Measurements from ENCODE around the gene MAP2K2. TPM values are rescaled to one million over a fixed set of nuclear protein-coding genes. Genes with fewer than 3 reads are reported as not detected.
"Not testable (repeated sequence)": the region's sequence is repeated elsewhere in the genome, so short reads cannot be mapped to it uniquely, and the experiment has no call there.

The MAP2K2 gene
- polyA plus RNA-seq, 4 donors = 102 to 139 (median 104) TPM

GRCh38 chr19:4134351-4134750 lies 10.4 kb upstream of the MAP2K2 start:
- no peak for DNase-seq (ENCODE audit: low read depth in 4 of 4, low spot score in 3 of 4)

- DNase-seq (ENCODE audit: low read depth in 4 of 4, low spot score in 3 of 4) = no peak
Observed at GRCh38 chr19:4130744-4131438, 7.0 kb upstream of the MAP2K2 start.

GRCh38 chr19:4129050-4129449 lies 5.1 kb upstream of the MAP2K2 start:
- not testable (repeated sequence) for DNase-seq (ENCODE audit: low read depth in 4 of 4, low spot score in 3 of 4)

DNA sequence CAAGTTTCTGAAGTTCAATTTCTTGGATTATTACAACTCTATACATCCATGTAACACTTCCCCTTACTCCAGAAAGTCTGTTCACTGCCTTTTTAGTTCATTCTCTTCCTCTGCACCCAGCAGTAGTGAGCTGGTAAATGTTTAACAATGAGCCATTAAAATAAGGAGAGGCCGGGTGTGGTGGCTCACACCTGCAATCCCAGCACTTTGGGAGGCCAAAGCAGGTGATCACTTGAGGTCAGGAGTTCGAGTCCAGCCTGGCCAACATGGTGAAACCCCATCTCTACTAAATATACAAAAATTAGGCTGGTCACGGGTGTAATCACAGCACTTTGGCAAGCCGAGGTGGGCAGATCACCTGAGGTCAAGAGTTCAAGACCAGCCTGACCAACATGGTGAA lies 3.4 kb upstream of the MAP2K2 start:
- DNase-seq (ENCODE audit: low read depth in 4 of 4, low spot score in 3 of 4) = not testable (repeated sequence)

- DNase-seq (ENCODE audit: low read depth in 4 of 4, low spot score in 3 of 4) = no peak
Observed at GRCh38 chr19:4124638-4125037, 716 bp upstream of the MAP2K2 start.

GRCh38 chr19:4122480-4122879 lies 1.4 kb downstream of the MAP2K2 start:
- no peak for DNase-seq (ENCODE audit: low read depth in 4 of 4, low spot score in 3 of 4)

GRCh38 chr19:4121815-4122214 lies 2.1 kb downstream of the MAP2K2 start:
- DNase-seq (ENCODE audit: low read depth in 4 of 4, low spot score in 3 of 4) = no peak

DNA sequence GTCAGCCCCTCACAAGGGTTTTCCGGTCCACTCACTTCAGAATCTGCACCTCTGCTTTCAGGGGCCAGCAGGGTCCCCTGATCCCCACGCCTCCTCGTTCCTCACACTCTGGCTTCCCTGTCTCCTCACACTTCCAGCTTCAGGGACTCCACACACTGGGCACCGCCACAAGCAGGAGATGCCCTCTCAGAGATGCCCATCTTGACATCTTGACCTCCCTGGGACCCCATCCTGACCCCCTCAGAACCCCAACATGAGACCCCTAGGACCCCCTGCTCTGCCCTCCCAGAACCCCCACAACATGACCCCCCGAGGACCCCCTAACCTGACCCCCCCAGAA lies 2.7 kb downstream of the MAP2K2 start:
- no peak for DNase-seq (ENCODE audit: low read depth in 4 of 4, low spot score in 3 of 4)

DNA sequence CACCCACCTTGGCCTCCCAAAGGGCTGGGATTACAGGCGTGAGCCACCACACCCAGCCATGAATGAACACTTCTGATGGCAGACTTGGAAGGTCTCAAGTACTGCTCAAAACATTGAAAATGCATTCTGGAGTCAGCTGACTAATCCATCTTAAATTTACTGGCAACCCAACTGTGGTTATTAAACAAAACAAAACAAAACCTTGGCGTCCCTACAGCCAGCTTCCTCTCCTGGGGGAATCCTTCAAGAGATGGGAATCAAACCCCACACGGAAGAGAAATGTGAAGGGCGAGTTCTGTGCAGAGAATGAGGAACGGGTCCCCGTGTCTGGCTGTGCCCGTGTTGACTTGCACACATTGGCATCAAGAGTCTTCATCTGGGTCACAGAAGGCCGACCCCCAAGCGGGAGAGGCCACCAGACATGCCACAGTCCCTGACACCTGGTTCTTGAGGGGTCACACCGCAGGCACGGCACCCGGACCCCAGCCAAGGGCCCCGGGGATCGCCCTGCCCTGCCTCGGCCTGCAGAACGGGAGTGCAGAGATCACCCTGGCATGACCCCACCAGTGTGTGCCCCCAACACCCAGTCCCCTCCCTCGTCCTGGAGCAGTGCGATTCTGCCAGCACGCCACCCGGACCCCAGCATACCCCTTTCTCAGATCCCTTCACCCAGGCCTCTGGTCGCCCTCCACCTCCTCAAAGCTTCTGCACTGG lies 3.2 kb downstream of the MAP2K2 start:
- no peak for DNase-seq (ENCODE audit: low read depth in 4 of 4, low spot score in 3 of 4)

- no peak for DNase-seq (ENCODE audit: low read depth in 4 of 4, low spot score in 3 of 4)
Observed at GRCh38 chr19:4119763-4120162, 4.2 kb downstream of the MAP2K2 start.

DNA sequence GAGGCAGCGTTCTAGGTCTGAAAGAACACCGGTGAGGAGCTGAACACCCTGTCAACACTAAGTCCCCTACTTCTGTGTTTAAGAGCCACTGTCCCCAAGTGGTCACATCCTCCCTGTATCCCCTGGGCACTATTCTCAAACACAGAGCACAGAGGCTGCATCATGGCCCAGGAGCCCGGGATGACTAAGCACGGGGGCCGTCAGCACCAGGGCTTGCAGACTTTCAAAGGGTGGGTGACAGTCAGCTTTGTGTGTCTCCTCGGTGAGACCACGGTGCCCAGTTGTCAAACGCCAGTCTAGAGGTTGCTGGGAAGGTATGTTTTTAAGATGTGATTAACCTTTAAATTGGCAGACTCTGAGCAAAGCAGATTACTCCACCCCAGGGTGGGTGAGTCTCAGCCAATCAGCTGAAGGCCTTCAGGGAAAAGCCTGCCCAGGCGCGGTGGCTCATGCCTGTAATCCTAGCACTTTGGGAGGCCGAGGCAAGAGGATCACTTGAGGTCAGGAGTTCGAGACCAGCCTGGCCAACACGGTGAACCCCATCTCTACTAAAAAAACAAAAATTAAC lies 8.0 kb downstream of the MAP2K2 start:
- DNase-seq (ENCODE audit: low read depth in 4 of 4, low spot score in 3 of 4) = no peak

DNA sequence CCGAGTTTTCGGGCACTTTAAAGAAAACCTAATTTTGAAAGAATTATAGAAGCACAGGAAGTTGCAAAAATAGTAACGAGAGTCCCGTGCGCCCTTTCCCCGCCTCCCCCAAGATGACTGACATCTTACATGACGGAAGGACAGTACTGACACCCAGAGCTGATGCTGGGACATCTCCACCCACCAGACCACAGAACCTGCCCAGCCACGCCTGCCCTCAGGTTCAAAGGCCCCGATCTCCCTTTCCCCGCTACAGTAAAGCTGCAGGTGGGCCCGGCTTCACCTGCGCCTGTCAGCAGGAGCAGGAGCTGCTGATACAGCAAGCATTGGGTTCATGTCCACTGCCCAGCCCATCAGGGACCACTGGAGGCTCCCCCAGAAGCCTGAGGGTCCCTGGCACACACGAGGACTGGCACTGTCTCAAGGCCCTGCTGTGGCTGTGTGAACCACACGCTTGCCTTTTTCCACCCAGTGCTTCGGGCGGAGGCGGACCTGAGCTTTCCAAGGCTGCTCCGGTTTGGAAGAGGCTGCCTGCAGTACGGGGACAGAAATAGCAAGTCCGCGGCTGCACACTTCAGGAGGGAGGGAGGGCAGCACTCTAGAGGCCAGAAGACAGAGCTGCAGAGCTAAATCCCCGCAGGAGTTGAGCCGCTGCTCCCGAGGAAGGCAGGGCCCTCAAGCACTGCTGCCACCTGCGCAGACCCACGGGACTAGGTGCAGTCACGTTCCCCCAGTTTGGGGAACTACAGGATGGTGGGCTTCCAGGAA lies 8.7 kb downstream of the MAP2K2 start:
- no peak for DNase-seq (ENCODE audit: low read depth in 4 of 4, low spot score in 3 of 4)

DNA sequence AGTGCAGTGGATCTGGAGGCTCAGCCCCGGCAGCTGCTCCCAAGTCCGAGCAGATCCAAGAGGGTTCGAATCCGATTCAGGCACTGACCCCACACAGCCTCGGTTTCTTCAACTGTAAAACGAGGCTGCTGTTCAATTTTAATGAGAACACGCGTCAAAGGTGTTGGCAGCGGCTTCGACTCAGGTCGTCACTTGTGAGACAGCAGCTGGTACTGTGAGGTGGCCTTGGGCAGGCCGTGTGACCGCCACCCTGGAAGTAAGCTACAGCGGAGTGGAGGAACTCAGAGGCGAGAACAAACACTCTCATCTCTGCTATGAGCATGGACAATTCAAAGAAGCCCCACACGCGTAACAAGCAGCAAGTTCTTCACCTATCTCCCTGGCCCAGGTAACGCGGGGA lies 9.7 kb downstream of the MAP2K2 start:
- no peak for DNase-seq (ENCODE audit: low read depth in 4 of 4, low spot score in 3 of 4)

GRCh38 chr19:4113398-4114088 lies 10.4 kb downstream of the MAP2K2 start:
- DNase-seq (ENCODE audit: low read depth in 4 of 4, low spot score in 3 of 4) = no peak

DNA sequence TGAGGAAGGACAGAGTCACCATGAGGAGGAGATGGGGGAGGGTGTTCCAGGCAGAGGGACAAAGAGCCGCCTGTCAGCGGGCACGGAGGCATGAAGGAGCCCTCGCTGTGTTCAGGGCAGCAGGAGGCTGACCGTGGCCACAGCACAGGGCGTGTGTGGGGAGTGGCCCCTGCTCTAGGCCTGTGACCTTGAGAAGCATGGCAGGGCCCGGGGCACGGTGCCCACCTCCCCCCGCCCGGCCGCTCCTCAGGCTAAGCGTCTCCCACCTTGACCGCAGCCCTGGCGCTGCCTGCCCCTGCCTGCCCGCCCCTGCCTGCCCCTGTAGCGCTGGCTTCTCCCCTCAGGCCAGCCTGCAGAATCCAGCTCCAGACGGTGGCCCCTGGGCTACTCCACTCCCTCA lies 11.6 kb downstream of the MAP2K2 start:
- DNase-seq (ENCODE audit: low read depth in 4 of 4, low spot score in 3 of 4) = no peak

- DNase-seq (ENCODE audit: low read depth in 4 of 4, low spot score in 3 of 4) = no peak
Observed at GRCh38 chr19:4109626-4109945, 14.3 kb downstream of the MAP2K2 start.

DNA sequence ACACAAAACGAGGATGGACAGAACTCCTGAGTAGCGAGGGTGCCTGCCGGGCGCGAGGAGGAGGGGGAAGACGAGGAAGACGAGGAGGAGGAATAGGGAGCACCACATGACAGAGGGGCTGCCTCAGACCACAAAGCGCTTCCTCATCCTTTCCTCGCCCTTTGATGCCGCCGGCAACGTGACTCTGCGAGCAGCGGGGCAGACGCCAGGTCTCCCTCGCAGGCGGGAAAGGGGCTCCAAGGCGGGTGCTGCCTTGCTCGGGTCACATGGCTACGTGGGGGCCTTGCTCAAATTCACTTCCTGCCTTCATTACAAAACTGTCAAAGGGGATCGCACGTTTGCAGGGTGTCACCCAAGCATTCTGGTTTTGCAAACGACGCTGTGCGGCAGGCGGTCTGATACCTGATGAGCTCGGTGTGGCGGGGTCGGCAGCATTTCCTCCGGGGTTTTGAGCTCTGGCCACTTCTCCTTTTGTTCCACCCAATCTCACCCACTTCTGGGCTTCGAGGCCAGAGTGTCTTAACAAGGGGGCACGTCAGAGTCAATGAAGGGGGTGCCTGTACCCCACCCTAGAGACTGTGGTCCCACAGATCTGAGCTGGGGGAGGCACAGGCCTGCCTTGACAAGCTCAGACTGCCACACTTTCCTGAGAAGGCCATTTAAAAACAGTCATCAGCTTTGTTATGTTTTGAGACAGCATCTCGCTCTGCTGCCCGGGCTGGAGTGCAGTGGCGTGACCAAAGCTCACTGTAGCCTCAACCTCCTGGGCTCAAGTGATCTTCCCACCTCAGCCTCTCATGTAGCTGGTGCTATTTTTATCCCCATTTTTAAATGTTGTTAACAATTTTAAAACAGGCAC lies 14.9 kb downstream of the MAP2K2 start:
- DNase-seq (ENCODE audit: low read depth in 4 of 4, low spot score in 3 of 4) = no peak

- no peak for DNase-seq (ENCODE audit: low read depth in 4 of 4, low spot score in 3 of 4)
Observed at GRCh38 chr19:4103080-4103433, 20.9 kb downstream of the MAP2K2 start.

- DNase-seq (ENCODE audit: low read depth in 4 of 4, low spot score in 3 of 4) = no peak
Observed at GRCh38 chr19:4102339-4103079, 21.4 kb downstream of the MAP2K2 start.

DNA sequence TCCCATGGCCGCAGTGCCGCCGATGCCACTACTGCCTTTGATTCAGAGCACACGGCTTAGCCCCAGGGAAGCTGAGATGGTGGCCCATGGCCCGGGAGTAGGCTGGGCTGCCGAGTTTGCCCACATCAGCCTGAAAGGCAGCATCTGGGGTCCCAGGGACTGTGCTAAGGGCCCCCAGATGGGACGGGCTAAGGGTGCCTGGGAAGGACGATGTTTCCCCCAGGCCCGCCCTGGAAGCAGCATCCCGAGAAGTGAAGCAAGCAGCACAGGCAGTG lies 22.5 kb downstream of the MAP2K2 start:
- no peak for DNase-seq (ENCODE audit: low read depth in 4 of 4, low spot score in 3 of 4)

Data from right renal pelvis (tissue), 4 donors.